T47D (cell line): ENCODE results near the gene SIM2.

ENCODE experiments used
- DNase-seq, 2 experiments: peaks; one replicate each; pipeline versions ENCODE4 v3.0.0 to v3.0.0-alpha.2; 2011 to 2012; ENCODE audit warnings: low read depth in 1 of 2, low spot score in 1 of 2
- JUND ChIP-seq: IDR thresholded peaks from 2 replicates; pipeline ENCODE4 v1.6.1; 2012; ENCODE audit warnings: low read depth
- in situ Hi-C: cut with HindIII; loops from 2 replicates; pipeline ENCODE4 v1.10.0; 2016; ENCODE audit warnings: low sequenced_read_pairs, low pct_unique_long_range_greater_than_20kb

Gene SIM2

DNA sequence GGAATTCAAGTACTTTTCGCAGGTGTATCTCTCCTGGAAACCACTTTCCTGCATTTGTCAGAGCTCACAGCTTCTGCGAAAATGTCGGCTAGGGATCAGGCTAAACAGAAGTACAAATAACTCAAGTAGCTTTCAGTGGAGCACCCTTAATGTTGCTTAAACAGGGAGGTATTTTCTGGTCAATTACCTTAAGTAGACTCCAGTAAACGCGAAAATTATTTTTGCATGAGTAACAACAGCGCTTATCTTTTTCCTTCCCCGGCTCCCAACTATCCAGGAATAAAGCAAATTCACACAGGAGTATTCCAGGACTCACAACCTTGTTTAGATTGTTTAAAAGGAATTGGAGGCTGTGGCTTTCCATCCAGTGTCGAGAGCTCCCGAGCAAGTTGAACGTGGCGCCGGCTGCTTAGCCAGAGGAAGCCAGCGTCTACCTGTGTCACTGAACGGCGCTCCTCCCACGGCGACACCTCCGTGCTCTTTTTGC, 7.3 kb upstream of the SIM2 start:
- TF ChIP-seq JUND, result no peak
- no peak for DNase-seq
- in situ Hi-C loops, result no loop called here

- in situ Hi-C loops, result no loop called here
- no peak for TF ChIP-seq JUND
Measured at GRCh38 chr21:36692114-36692834, 6.6 kb upstream of the SIM2 start.

GRCh38 chr21:36692835-36693488, 6.0 kb upstream of the SIM2 start:
- no peak for TF ChIP-seq JUND
- DNase-seq, result no peak
- in situ Hi-C loops, result no loop called here

More at GRCh38 chr21:36692114-36692834, 6.6 kb upstream of the SIM2 start:
- DNase-seq, result no peak

DNA sequence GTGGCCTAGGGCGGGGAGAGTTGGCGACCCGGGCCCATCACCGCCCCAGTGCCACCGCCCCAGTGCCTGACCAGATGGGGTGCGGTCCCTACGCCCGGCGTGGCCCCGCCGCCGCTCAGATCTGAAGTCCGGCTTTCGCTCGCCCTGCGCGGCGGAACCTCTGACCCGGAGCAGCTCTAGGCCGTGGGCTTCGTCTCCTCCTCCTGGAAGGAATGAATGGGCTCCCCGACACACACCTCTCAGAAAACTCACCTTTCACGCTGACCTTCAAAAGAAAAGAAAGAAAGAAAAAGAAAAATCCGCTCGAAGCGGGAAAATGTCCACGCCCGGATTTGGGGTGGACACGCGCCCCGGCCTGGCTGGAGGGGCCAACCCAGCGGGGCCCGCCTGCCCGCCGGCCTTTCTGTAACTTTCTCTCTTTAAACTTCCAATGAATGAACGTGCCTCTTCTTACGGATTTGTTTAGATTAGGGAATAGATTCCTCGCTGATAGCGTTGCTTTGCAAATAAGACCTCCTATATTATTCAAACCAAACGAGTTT, 5.4 kb upstream of the SIM2 start:
- TF ChIP-seq JUND, result no peak
- in situ Hi-C loops, result no loop called here
- DNase-seq, result no peak

- DNase-seq, result no peak
Measured at GRCh38 chr21:36694031-36694515, 4.8 kb upstream of the SIM2 start.

GRCh38 chr21:36694593-36695282, 4.2 kb upstream of the SIM2 start:
- DNase-seq, result no peak
- in situ Hi-C loops, result no loop called here
- no peak for TF ChIP-seq JUND

More at GRCh38 chr21:36694031-36694515, 4.8 kb upstream of the SIM2 start:
- TF ChIP-seq JUND, result no peak
- in situ Hi-C loops, result no loop called here

DNA sequence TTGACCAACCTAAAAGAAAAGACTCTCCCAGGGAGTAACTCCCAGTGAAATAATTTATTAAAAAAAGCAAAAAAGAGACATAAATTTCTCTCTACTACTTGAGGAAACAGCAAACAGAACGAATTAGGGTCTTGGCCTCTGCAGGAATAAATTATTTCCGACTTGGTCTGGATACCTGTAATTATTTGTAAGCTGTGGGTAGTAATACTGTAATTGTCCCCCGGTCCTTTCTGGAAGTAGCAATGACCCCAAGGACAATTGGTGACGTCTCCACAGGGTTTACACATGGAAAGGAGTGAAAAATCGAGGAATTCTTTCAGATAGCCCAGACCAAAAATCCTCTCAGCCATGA, 3.7 kb upstream of the SIM2 start:
- DNase-seq, result no peak
- in situ Hi-C loops, result no loop called here
- TF ChIP-seq JUND, result no peak

DNA sequence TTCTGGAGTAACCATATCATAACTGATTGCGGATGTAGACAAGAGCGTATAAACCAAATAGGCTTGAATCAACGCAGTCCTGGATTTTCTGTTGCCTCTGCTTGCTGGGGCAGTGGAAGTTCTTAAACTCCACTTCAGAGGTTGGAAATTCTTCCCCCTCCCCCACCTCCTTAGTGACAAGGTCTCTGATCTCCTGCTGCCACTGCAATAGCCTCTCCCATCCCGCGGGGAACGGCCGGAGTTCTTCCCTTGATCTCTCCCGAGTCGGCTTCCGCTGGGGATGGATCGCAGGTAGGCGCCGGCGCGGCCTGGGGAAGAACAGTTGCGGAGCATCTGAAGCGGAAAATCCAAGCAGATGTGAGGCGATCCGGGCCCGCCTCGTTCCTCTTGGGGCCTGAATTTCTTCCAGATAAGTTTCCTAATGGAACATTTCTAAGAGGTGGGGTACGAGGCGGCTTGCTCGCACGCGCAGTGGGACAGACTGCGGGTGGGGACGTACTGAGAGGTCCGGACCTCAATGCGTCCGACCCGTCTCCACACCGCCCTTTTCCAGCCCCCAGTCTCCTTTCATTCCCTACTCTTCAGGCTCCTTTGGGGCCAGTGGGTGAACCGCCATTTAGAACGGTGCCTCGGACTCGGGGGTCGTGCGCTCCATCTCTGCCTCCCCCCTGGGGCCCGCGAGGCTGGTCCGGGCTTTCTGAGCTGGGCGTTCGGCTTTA, 3.1 kb upstream of the SIM2 start:
- no peak for TF ChIP-seq JUND
- in situ Hi-C loops, result no loop called here
- DNase-seq, result no peak

GRCh38 chr21:36696390-36697059, 2.4 kb upstream of the SIM2 start:
- TF ChIP-seq JUND, result no peak
- no peak for DNase-seq
- in situ Hi-C loops, result no loop called here

DNA sequence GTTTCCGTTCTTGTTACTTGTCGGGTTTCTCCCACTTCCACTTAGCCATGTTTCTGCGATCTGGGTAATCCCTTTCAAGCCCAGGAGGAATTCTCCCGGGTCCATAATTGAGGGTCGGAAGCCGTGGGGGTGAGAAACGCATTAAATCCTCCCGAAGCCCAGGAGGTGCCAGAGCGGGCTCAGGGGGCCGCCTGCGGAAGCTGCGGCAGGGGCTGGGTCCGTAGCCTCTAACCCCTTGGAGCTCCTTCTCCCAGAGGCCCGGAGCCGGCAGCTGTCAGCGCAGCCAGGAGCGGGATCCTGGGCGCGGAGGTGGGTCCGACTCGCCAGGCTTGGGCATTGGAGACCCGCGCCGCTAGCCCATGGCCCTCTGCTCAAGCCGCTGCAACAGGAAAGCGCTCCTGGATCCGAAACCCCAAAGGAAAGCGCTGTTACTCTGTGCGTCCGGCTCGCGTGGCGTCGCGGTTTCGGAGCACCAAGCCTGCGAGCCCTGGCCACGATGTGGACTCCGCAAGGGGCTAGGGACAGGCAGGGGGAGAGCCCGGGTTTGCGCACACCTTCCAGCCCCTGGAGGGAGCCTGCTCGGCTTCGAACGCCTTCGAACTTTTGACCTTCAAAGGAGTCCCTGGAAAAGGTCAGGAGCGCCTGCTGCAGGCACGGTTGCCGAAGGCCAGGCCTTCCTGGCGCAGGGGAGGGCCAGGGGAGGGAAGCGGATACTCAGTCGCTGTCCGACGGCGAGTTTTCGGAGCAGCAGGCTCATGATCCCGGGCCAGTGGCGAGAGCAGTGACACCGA, 1.7 kb upstream of the SIM2 start:
- in situ Hi-C loops, result no loop called here
- DNase-seq, result no peak

GRCh38 chr21:36697851-36698384, 997 bp upstream of the SIM2 start:
- TF ChIP-seq JUND, result no peak
- in situ Hi-C loops, result no loop called here
- no peak for DNase-seq

More for the DNA sequence above, 1.7 kb upstream of the SIM2 start:
- no peak for TF ChIP-seq JUND
